ENCODE measurements around the gene TMEM141. TPM values are rescaled to one million over a fixed set of nuclear protein-coding genes. Genes with fewer than 3 reads are reported as not detected.

Gene TMEM141
- total RNA-seq, 4 donors from 2014 or later: 179 to 392 (median 224) TPM

- in situ Hi-C loops (cut with MboI; ENCODE audit: low pct_ligation_motif_present in 1 of 4, low pct_unique_long_range_greater_than_20kb in 1 of 4, low sequenced_read_pairs in 3 of 4): loop anchor here in 2 of 4 donors (25.0 kb wide), 1 partner anchor 260 kb away; the partner anchor contains the start of genes ABCA2 (in 2 of the 2), FUT7 (in 2 of the 2) and NPDC1 (in 2 of the 2)
- intact Hi-C loops (cut with DNase I; ENCODE audit: low total_unique reads): no loop called here
- Histone ChIP-seq H3K4me3 (no peak overlapping the region), H3K4me1 (peaks cover 0 to 6% (median 3%) of the 10 kb centered on the region in 4 donors), H3K27me3 (no peaks in the 10 kb centered on the region), H3K27ac (peak overlapping the region; percentile 8 to 55 (median 25)), H3K9me3 (no peaks in the 10 kb centered on the region), H3K36me3 (no peaks in the 10 kb centered on the region)
- TF ChIP-seq POLR2AphosphoS5 (IDR thresholded peaks at IDR 0.05) (peak in 1 of 3 donors; percentile 20), CTCF (IDR thresholded peaks at IDR 0.05) (no peak)
- DNase-seq: peak; percentile 74
- 45 to 54% methylated on average over 5 to 14 of the region's 14 CpGs for WGBS, 2 donors (ENCODE audit: low coverage in 1 of 2)
These were observed 13.8 kb upstream of the TMEM141 start for GRCh38 chr9:136777359-136777758.

- no peak for DNase-seq
- no peak for TF ChIP-seq EP300 (IDR thresholded peaks at IDR 0.05; ENCODE audit: low read depth)
- no peak for TF ChIP-seq CTCF (IDR thresholded peaks at IDR 0.05)
- TF ChIP-seq POLR2A (IDR thresholded peaks at IDR 0.05): no peak
- TF ChIP-seq POLR2AphosphoS5 (IDR thresholded peaks at IDR 0.05): no peak
- no peak overlapping the region for H3K4me3 ChIP-seq
- H3K4me1 ChIP-seq: peaks cover 0 to 10% (median 6%) of the 10 kb centered on the region in 4 donors
- intact Hi-C loops (cut with DNase I; ENCODE audit: low total_unique reads) (no loop called here), in situ Hi-C loops (cut with MboI; ENCODE audit: low pct_ligation_motif_present in 1 of 4, low pct_unique_long_range_greater_than_20kb in 1 of 4, low sequenced_read_pairs in 3 of 4) (loop anchor here (10.0 to 25.0 kb wide), 3 partner anchors 255 to 265 kb away; partner anchors contain the start of genes FUT7 (in 3 of the 4), NPDC1 (in 3 of the 4) and ABCA2 (in 2 of the 4))
- no peaks in the 10 kb centered on the region for H3K27me3 ChIP-seq
- WGBS, 2 donors (ENCODE audit: low coverage in 1 of 2): 77 to 80% methylated on average over 1 to 5 of the region's 5 CpGs
- H3K9me3 ChIP-seq: no peaks in the 10 kb centered on the region
- no peaks in the 10 kb centered on the region for H3K36me3 ChIP-seq
- H3K27ac ChIP-seq: no peak overlapping the region
These were observed 11.3 kb upstream of the TMEM141 start for GRCh38 chr9:136779808-136780207.

GRCh38 chr9:136782452-136782851 is 8.7 kb upstream of the TMEM141 start:
- Histone ChIP-seq H3K9me3 (no peaks in the 10 kb centered on the region), H3K36me3 (no peaks in the 10 kb centered on the region), H3K27ac (no peak overlapping the region), H3K4me1 (peaks cover 3 to 11% (median 9%) of the 10 kb centered on the region in 4 donors), H3K27me3 (no peaks in the 10 kb centered on the region), H3K4me3 (no peak overlapping the region)
- in situ Hi-C loops (cut with MboI; ENCODE audit: low pct_ligation_motif_present in 1 of 4, low pct_unique_long_range_greater_than_20kb in 1 of 4, low sequenced_read_pairs in 3 of 4) (loop anchor here (10.0 to 25.0 kb wide), 3 partner anchors 252 to 262 kb away; partner anchors contain the start of genes FUT7 (in 3 of the 4), NPDC1 (in 3 of the 4) and ABCA2 (in 2 of the 4)), intact Hi-C loops (cut with DNase I; ENCODE audit: low total_unique reads) (no loop called here)
- WGBS, 2 donors (ENCODE audit: low coverage in 1 of 2): 94 to 100% methylated on average over 3 of the region's 3 CpGs
- no peak for TF ChIP-seq POLR2A (IDR thresholded peaks at IDR 0.05)
- no peak for TF ChIP-seq EP300 (IDR thresholded peaks at IDR 0.05; ENCODE audit: low read depth)
- TF ChIP-seq POLR2AphosphoS5 (IDR thresholded peaks at IDR 0.05): no peak
- TF ChIP-seq CTCF (IDR thresholded peaks at IDR 0.05): no peak
- DNase-seq: no peak

- no peak overlapping the region for H3K4me3 ChIP-seq
- in situ Hi-C loops (cut with MboI; ENCODE audit: low pct_ligation_motif_present in 1 of 4, low pct_unique_long_range_greater_than_20kb in 1 of 4, low sequenced_read_pairs in 3 of 4) (loop anchor here (10.0 to 25.0 kb wide), 3 partner anchors 250 to 260 kb away; partner anchors contain the start of genes FUT7 (in 3 of the 4), NPDC1 (in 3 of the 4) and ABCA2 (in 2 of the 4)), intact Hi-C loops (cut with DNase I; ENCODE audit: low total_unique reads) (no loop called here)
- H3K4me1 ChIP-seq: peaks cover 4 to 21% (median 14%) of the 10 kb centered on the region in 4 donors
- 23 to 40% methylated on average over 5 to 9 of the region's 9 CpGs for WGBS, 2 donors (ENCODE audit: low coverage in 1 of 2)
- DNase-seq: no peak
- no peaks in the 10 kb centered on the region for H3K9me3 ChIP-seq
- H3K36me3 ChIP-seq: no peaks in the 10 kb centered on the region
- no peak for TF ChIP-seq POLR2A (IDR thresholded peaks at IDR 0.05)
- peak; percentile 51 to 75 (median 52) for TF ChIP-seq CTCF (IDR thresholded peaks at IDR 0.05)
- TF ChIP-seq EP300 (IDR thresholded peaks at IDR 0.05; ENCODE audit: low read depth): no peak
- no peak overlapping the region for H3K27ac ChIP-seq
- H3K27me3 ChIP-seq: no peaks in the 10 kb centered on the region
These were observed 6.7 kb upstream of the TMEM141 start for GRCh38 chr9:136784249-136784996.
